GM12878 (cell line): ENCODE measurements around the gene FGGY. TPM values are rescaled to one million over a fixed set of nuclear protein-coding genes. Genes with fewer than 3 reads are reported as not detected.
A peak's percentile ranks its signal among the peaks of the same experiment; 100 is the strongest.

Experiments
- BMI1 ChIP-seq: fragments of 450-650 bp; IDR thresholded peaks from 2 replicates; pipeline ENCODE4 v1.6.1; 2016; ENCODE audit warnings: mild to moderate bottlenecking, moderate library complexity, borderline replicate concordance
- CBX3 ChIP-seq: fragments of 200-600 bp; sonication (generic); IDR thresholded peaks from 2 replicates; pipeline ENCODE4 v1.6.1; 2016; ENCODE audit warnings: low read depth, borderline replicate concordance
- CHD2 ChIP-seq: IDR thresholded peaks from 2 replicates; pipeline ENCODE4 v1.6.1; 2011; ENCODE audit warnings: low read depth, low read length, improper control_type of control experiment, borderline replicate concordance
- HDAC6 ChIP-seq: fragments of 200-600 bp; sonication (generic); IDR thresholded peaks from one replicate; pipeline ENCODE4 v1.8.0; 2017; ENCODE audit warnings: antibody characterized with exemption; ENCODE audit not compliant: unreplicated experiment
- HDGF ChIP-seq: fragments of 450-650 bp; IDR thresholded peaks from 2 replicates; pipeline ENCODE4 v1.6.1; 2016; ENCODE audit warnings: antibody characterized with exemption
- IKZF2 ChIP-seq, 2 experiments: fragments of 450-650 bp; IDR thresholded peaks; 2 replicates each; pipeline ENCODE4 v1.6.1; 2017; ENCODE audit warnings: mild to moderate bottlenecking in 2 of 2, moderate library complexity in 2 of 2
- NR2C2 ChIP-seq: IDR thresholded peaks from 2 replicates; pipeline ENCODE4 v1.6.1; 2011; ENCODE audit warnings: borderline replicate concordance, low read depth; ENCODE audit not compliant: control insufficient read depth, insufficient read length
- PAX5 ChIP-seq: IDR thresholded peaks from 2 replicates; pipeline ENCODE4 v1.6.1; 2011; ENCODE audit warnings: low read depth, low read length, borderline replicate concordance
- POLR2AphosphoS5 ChIP-seq: IDR thresholded peaks from 2 replicates; pipeline ENCODE4 v1.6.1; 2011; ENCODE audit warnings: mild to moderate bottlenecking, low read length, inconsistent platforms
- RUNX3 ChIP-seq: IDR thresholded peaks from 2 replicates; pipeline ENCODE4 v1.6.1; 2012; ENCODE audit warnings: low read length, inconsistent platforms
- SMAD1 ChIP-seq: fragments of 450-650 bp; IDR thresholded peaks from 2 replicates; pipeline ENCODE4 v1.6.1; 2018; ENCODE audit warnings: mild to moderate bottlenecking, low read depth; ENCODE audit not compliant: partially characterized antibody
- SMC3 ChIP-seq: IDR thresholded peaks from 2 replicates; pipeline ENCODE4 v1.6.1; 2011; ENCODE audit warnings: low read length, improper control_type of control experiment, borderline replicate concordance
- SP1 ChIP-seq: IDR thresholded peaks from one replicate; pipeline ENCODE4 v1.6.1; 2011; ENCODE audit warnings: low read depth, low read length
- TARDBP ChIP-seq: IDR thresholded peaks from 2 replicates; pipeline ENCODE4 v1.6.1; 2016; ENCODE audit warnings: borderline replicate concordance
- polyA plus RNA-seq, 11 experiments: library from polyadenylated mRNA; depleted of rRNA in 4 of 11; unstranded in 6 of 11; stranded (reverse) in 5 of 11; fragments of >200 nt; fragmentation: Nextera tagmentation in 4 of 11; fragmentation: Illumina TruSeq in 1 of 11; extraction: Ambion mirVana in 4 of 11; extraction: Trizol in 1 of 11; gene quantifications; 1 replicate in 1 of 11; 2 replicates in 10 of 11; pipeline versions ENCODE4 v1.2.1 to v1.2.3, GENCODE V29; 2011 to 2016; ENCODE audit warnings: inconsistent platforms in 2 of 11, missing spikeins in 2 of 11, low read depth in 1 of 11
- total RNA-seq, 4 experiments: library from RNA; depleted of rRNA in 3 of 4; stranded (reverse); fragments of >200 nt in 3 of 4; fragmentation: Illumina TruSeq in 1 of 4; extraction: Trizol in 1 of 4; gene quantifications; 2 replicates each; pipeline versions ENCODE4 v1.2.1 to v1.2.3, GENCODE V29; 2013 to 2021
- TF ChIP-seq, protein P1 (sequence below): fragments of 450-650 bp; formaldehyde crosslinking; IDR thresholded peaks from 2 replicates; pipeline ENCODE4 v1.4.0; 2022; ENCODE audit warnings: mild to moderate bottlenecking, moderate library complexity
- TF ChIP-seq, protein P2 (sequence below): fragments of 450-650 bp; formaldehyde crosslinking; IDR thresholded peaks from 2 replicates; pipeline ENCODE4 v1.4.0; 2020; ENCODE audit warnings: mild to moderate bottlenecking, moderate library complexity
- TF ChIP-seq, protein P3 (sequence below): fragments of 450-650 bp; IDR thresholded peaks from 2 replicates; pipeline ENCODE4 v1.6.1; 2016; ENCODE audit warnings: mild to moderate bottlenecking
- TF ChIP-seq, protein P4 (sequence below): fragments of 450-650 bp; formaldehyde crosslinking; IDR thresholded peaks from 2 replicates; pipeline ENCODE4 v1.5.0; 2022; ENCODE audit warnings: mild to moderate bottlenecking, missing genetic modification characterization

The FGGY gene
- total and polyA plus RNA-seq, 10 of the 15 experiments (the other 5 are each of a cell fraction or from before 2014, with no cell fraction given), result 6.2 to 11.9 (median 7.5) TPM

DNA sequence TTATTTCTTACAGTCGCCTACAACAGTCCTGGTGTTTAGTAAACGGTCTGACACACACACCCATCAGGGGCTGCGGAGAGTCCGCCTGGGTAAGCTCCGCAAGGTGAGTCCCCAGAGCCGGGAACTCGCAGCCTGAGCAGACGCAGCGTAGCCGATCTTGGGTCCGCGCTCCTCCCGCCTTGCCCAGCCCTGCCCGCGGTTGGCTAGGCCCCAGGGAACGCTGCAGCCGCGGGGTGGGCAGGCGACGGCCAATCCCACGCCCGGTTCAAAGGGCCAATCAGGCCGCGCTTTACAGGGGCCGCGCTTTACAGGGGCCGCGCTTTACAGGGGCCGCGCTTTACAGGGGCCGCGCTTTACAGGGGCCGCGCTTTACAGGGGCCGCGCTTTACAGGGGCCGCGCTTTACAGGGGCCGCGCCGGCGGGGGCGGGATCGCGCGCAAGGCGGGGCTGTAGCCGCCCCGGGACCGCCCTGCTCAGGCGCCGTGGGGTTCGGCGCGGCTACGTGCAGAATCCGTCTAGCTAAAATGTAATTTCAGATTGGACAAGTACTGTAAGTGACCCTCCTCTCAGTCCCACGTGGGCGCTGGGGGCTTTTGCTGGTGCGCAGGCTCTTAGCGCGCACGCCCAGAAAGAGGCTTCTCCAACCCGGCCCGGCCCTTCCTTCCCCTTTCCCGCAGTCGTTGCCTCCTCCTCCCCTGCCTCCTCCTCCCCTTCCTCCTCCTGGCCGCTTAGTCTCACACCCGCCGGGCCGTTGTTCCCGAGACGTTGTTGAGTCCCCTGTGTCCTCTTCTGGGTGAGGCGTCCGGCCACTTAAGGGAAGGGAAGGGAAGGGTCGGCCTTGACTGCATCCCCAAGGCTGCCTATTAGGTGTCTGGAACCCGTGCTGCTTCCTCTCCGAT is at the start of gene FGGY (continued):
- TF ChIP-seq, protein P1, sequence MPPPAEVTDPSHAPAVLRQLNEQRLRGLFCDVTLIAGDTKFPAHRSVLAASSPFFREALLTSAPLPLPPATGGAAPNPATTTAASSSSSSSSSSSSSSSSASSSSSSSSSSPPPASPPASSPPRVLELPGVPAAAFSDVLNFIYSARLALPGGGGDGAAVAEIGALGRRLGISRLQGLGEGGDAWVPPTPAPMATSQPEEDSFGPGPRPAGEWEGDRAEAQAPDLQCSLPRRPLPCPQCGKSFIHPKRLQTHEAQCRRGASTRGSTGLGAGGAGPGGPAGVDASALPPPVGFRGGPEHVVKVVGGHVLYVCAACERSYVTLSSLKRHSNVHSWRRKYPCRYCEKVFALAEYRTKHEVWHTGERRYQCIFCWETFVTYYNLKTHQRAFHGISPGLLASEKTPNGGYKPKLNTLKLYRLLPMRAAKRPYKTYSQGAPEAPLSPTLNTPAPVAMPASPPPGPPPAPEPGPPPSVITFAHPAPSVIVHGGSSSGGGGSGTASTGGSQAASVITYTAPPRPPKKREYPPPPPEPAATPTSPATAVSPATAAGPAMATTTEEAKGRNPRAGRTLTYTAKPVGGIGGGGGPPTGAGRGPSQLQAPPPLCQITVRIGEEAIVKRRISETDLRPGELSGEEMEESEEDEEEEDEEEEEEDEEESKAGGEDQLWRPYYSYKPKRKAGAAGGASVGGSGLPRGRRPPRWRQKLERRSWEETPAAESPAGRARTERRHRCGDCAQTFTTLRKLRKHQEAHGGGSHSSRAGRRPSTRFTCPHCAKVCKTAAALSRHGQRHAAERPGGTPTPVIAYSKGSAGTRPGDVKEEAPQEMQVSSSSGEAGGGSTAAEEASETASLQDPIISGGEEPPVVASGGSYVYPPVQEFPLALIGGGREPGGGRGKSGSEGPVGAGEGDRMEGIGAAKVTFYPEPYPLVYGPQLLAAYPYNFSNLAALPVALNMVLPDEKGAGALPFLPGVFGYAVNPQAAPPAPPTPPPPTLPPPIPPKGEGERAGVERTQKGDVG, result no peak
- TF ChIP-seq, protein P2, sequence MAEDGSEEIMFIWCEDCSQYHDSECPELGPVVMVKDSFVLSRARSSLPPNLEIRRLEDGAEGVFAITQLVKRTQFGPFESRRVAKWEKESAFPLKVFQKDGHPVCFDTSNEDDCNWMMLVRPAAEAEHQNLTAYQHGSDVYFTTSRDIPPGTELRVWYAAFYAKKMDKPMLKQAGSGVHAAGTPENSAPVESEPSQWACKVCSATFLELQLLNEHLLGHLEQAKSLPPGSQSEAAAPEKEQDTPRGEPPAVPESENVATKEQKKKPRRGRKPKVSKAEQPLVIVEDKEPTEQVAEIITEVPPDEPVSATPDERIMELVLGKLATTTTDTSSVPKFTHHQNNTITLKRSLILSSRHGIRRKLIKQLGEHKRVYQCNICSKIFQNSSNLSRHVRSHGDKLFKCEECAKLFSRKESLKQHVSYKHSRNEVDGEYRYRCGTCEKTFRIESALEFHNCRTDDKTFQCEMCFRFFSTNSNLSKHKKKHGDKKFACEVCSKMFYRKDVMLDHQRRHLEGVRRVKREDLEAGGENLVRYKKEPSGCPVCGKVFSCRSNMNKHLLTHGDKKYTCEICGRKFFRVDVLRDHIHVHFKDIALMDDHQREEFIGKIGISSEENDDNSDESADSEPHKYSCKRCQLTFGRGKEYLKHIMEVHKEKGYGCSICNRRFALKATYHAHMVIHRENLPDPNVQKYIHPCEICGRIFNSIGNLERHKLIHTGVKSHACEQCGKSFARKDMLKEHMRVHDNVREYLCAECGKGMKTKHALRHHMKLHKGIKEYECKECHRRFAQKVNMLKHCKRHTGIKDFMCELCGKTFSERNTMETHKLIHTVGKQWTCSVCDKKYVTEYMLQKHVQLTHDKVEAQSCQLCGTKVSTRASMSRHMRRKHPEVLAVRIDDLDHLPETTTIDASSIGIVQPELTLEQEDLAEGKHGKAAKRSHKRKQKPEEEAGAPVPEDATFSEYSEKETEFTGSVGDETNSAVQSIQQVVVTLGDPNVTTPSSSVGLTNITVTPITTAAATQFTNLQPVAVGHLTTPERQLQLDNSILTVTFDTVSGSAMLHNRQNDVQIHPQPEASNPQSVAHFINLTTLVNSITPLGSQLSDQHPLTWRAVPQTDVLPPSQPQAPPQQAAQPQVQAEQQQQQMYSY (CRISPR knock-in tag), result no peak
- TF ChIP-seq HDGF (peak; percentile 93), BMI1 (no peak), TARDBP (no peak), CBX3 (no peak), IKZF2 (IDR thresholded peaks at IDR 0.05) (peak; percentile 69 to 74; a peak in 3 of 4 replicates), SMAD1 (peak; percentile 73), PAX5 (peak; percentile 29; the same call in 1 of the 2 replicates), CHD2 (no peak), POLR2AphosphoS5 (peak; percentile 87), RUNX3 (peak; percentile 43; the same call in 1 of the 2 replicates), HDAC6 (no peak), SP1 (peak; percentile 13), NR2C2 (no peak), SMC3 (peak; percentile 8; the same call in 1 of the 2 replicates)
- TF ChIP-seq, protein P3, sequence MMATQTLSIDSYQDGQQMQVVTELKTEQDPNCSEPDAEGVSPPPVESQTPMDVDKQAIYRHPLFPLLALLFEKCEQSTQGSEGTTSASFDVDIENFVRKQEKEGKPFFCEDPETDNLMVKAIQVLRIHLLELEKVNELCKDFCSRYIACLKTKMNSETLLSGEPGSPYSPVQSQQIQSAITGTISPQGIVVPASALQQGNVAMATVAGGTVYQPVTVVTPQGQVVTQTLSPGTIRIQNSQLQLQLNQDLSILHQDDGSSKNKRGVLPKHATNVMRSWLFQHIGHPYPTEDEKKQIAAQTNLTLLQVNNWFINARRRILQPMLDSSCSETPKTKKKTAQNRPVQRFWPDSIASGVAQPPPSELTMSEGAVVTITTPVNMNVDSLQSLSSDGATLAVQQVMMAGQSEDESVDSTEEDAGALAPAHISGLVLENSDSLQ, result peak; percentile 41; the same call in 1 of the 2 replicates
- TF ChIP-seq, protein P4, sequence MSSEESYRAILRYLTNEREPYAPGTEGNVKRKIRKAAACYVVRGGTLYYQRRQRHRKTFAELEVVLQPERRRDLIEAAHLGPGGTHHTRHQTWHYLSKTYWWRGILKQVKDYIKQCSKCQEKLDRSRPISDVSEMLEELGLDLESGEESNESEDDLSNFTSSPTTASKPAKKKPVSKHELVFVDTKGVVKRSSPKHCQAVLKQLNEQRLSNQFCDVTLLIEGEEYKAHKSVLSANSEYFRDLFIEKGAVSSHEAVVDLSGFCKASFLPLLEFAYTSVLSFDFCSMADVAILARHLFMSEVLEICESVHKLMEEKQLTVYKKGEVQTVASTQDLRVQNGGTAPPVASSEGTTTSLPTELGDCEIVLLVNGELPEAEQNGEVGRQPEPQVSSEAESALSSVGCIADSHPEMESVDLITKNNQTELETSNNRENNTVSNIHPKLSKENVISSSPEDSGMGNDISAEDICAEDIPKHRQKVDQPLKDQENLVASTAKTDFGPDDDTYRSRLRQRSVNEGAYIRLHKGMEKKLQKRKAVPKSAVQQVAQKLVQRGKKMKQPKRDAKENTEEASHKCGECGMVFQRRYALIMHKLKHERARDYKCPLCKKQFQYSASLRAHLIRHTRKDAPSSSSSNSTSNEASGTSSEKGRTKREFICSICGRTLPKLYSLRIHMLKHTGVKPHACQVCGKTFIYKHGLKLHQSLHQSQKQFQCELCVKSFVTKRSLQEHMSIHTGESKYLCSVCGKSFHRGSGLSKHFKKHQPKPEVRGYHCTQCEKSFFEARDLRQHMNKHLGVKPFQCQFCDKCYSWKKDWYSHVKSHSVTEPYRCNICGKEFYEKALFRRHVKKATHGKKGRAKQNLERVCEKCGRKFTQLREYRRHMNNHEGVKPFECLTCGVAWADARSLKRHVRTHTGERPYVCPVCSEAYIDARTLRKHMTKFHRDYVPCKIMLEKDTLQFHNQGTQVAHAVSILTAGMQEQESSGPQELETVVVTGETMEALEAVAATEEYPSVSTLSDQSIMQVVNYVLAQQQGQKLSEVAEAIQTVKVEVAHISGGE (CRISPR knock-in tag), result no peak
